H9 (cell line): Measurements from ENCODE around the gene PAAF1. TPM values are rescaled to one million over a fixed set of nuclear protein-coding genes. Genes with fewer than 3 reads are reported as not detected.

Experiments used
- DNase-seq: peaks from one replicate; pipeline ENCODE4 v3.0.0-alpha.2; 2017
- H2AFZ ChIP-seq: one replicate; pipeline ENCODE4 v1.6.1; 2013; ENCODE audit warnings: mild to moderate bottlenecking, low read length, control low read depth, moderate library complexity
- H2AK5ac ChIP-seq: 2 replicates; pipeline ENCODE4 v1.6.1; 2013; ENCODE audit warnings: low read length, control low read depth, mixed read lengths; ENCODE audit not compliant: insufficient read length
- H2BK120ac ChIP-seq: one replicate; pipeline ENCODE4 v1.6.1; 2013; ENCODE audit warnings: low read depth, mild to moderate bottlenecking, low read length, control low read depth, inconsistent platforms; ENCODE audit not compliant: poor library complexity, severe bottlenecking
- H2BK12ac ChIP-seq: 2 replicates; pipeline ENCODE4 v1.6.1; 2013; ENCODE audit warnings: low read length, control low read depth, mixed read lengths, low read depth; ENCODE audit not compliant: insufficient read length
- H2BK15ac ChIP-seq: 2 replicates; pipeline ENCODE4 v1.6.1; 2013; ENCODE audit warnings: low read depth, low read length, control low read depth
- H2BK20ac ChIP-seq: one replicate; pipeline ENCODE4 v1.6.1; 2013; ENCODE audit warnings: low read depth, mild to moderate bottlenecking, low read length, control low read depth, inconsistent platforms; ENCODE audit not compliant: poor library complexity, severe bottlenecking
- H2BK5ac ChIP-seq: 2 replicates; pipeline ENCODE4 v1.6.1; 2013; ENCODE audit warnings: low read length, control low read depth, mixed read lengths; ENCODE audit not compliant: insufficient read length
- H3K14ac ChIP-seq: 2 replicates; pipeline ENCODE4 v1.6.1; 2013; ENCODE audit warnings: low read length, control low read depth; ENCODE audit not compliant: insufficient read depth
- H3K18ac ChIP-seq: 2 replicates; pipeline ENCODE4 v1.6.1; 2013; ENCODE audit warnings: low read depth, mild to moderate bottlenecking, mixed read lengths, low read length, control low read depth; ENCODE audit not compliant: insufficient read length
- H3K23ac ChIP-seq: 2 replicates; pipeline ENCODE4 v1.6.1; 2013; ENCODE audit warnings: low read length, control low read depth, mixed read lengths, low read depth; ENCODE audit not compliant: insufficient read length
- H3K23me2 ChIP-seq: 2 replicates; pipeline ENCODE4 v1.6.1; 2013; ENCODE audit warnings: low read depth, mild to moderate bottlenecking, mixed read lengths, low read length, control low read depth; ENCODE audit not compliant: insufficient read length, poor library complexity, severe bottlenecking
- H3K27ac ChIP-seq: 2 replicates; pipeline ENCODE4 v1.5.1; 2013; ENCODE audit warnings: low read length, control low read depth, mixed read lengths, low read depth; ENCODE audit not compliant: insufficient read length
- H3K27me3 ChIP-seq: 2 replicates; pipeline ENCODE4 v1.6.1; 2013; ENCODE audit warnings: low read length, control low read depth, inconsistent platforms; ENCODE audit not compliant: insufficient read depth
- H3K4ac ChIP-seq: 2 replicates; pipeline ENCODE4 v1.6.1; 2013; ENCODE audit warnings: low read depth, mild to moderate bottlenecking, control low read depth, inconsistent platforms, low read length, moderate library complexity
- H3K4me1 ChIP-seq: 2 replicates; pipeline ENCODE4 v1.6.1; 2013; ENCODE audit warnings: low read length, control low read depth, inconsistent platforms; ENCODE audit not compliant: insufficient read depth
- H3K4me2 ChIP-seq: 2 replicates; pipeline ENCODE4 v1.6.1; 2013; ENCODE audit warnings: low read length, control low read depth, mixed read lengths; ENCODE audit not compliant: insufficient read length, insufficient read depth
- H3K56ac ChIP-seq: 2 replicates; pipeline ENCODE4 v1.6.1; 2013; ENCODE audit warnings: low read depth, mild to moderate bottlenecking, mixed read lengths, low read length, control low read depth; ENCODE audit not compliant: insufficient read length
- H3K79me1 ChIP-seq: 2 replicates; pipeline ENCODE4 v1.6.1; 2013; ENCODE audit warnings: low read depth, mild to moderate bottlenecking, moderate library complexity, low read length, control low read depth, inconsistent platforms; ENCODE audit not compliant: insufficient read depth, poor library complexity, severe bottlenecking
- H3K79me2 ChIP-seq: 2 replicates; pipeline ENCODE4 v1.6.1; 2013; ENCODE audit warnings: low read length, control low read depth, inconsistent platforms; ENCODE audit not compliant: insufficient read depth
- H3K9ac ChIP-seq: 2 replicates; pipeline ENCODE4 v1.6.1; 2013; ENCODE audit warnings: low read length, control low read depth, mixed read lengths; ENCODE audit not compliant: insufficient read length; ENCODE audit errors: extremely low read depth
- H3K9me3 ChIP-seq: one replicate; pipeline ENCODE4 v1.6.1; 2013; ENCODE audit warnings: low read depth, low read length, inconsistent platforms; ENCODE audit not compliant: control insufficient read depth
- H3T11ph ChIP-seq: one replicate; pipeline ENCODE4 v1.6.1; 2013; ENCODE audit warnings: mild to moderate bottlenecking, low read length, control low read depth, inconsistent platforms
- H4K20me1 ChIP-seq: one replicate; pipeline ENCODE4 v1.6.1; 2013; ENCODE audit not compliant: control insufficient read depth, insufficient read length, insufficient read depth
- H4K5ac ChIP-seq: 2 replicates; pipeline ENCODE4 v1.6.1; 2013; ENCODE audit warnings: low read depth, mild to moderate bottlenecking, mixed read lengths, low read length, control low read depth; ENCODE audit not compliant: insufficient read length
- H4K8ac ChIP-seq: replicated peaks from 2 replicates; pipeline ENCODE4 v1.6.1; 2013; ENCODE audit warnings: low read length, control low read depth, mixed read lengths, low read depth; ENCODE audit not compliant: insufficient read length
- H4K91ac ChIP-seq: 2 replicates; pipeline ENCODE4 v1.6.1; 2013; ENCODE audit warnings: low read depth, mild to moderate bottlenecking, moderate library complexity, mixed read lengths, low read length, control low read depth; ENCODE audit not compliant: insufficient read length
- H3K27ac Mint-ChIP-seq, 3 experiments: 2 replicates in 2 of 3; 3 replicates in 1 of 3; pipeline ENCODE4 v1.8.0; 2020 to 2021; ENCODE audit warnings: mixed read lengths in 3 of 3, mild to moderate bottlenecking in 1 of 3, moderate library complexity in 1 of 3
- H3K27me3 Mint-ChIP-seq: 2 replicates; pipeline ENCODE4 v1.8.0; 2021; ENCODE audit warnings: low read depth, mild to moderate bottlenecking, moderate library complexity, mixed read lengths
- H3K36me3 Mint-ChIP-seq, 3 experiments: 2 replicates in 2 of 3; 3 replicates in 1 of 3; pipeline ENCODE4 v1.8.0; 2020 to 2021; ENCODE audit warnings: low read depth in 3 of 3, mixed read lengths in 3 of 3; ENCODE audit not compliant: insufficient read depth in 1 of 3
- H3K4me1 Mint-ChIP-seq, 2 experiments: 2 replicates each; pipeline ENCODE4 v1.8.0; 2020; ENCODE audit warnings: mixed read lengths in 2 of 2
- H3K4me3 Mint-ChIP-seq, 2 experiments: 2 replicates in 1 of 2; 3 replicates in 1 of 2; pipeline ENCODE4 v1.8.0; 2020 to 2021; ENCODE audit warnings: mild to moderate bottlenecking in 2 of 2, mixed read lengths in 2 of 2, moderate library complexity in 1 of 2
- H3K9me3 Mint-ChIP-seq, 2 experiments: 2 replicates in 1 of 2; 3 replicates in 1 of 2; pipeline ENCODE4 v1.8.0; 2020; ENCODE audit warnings: mild to moderate bottlenecking in 2 of 2, mixed read lengths in 2 of 2, moderate library complexity in 1 of 2
- CTCF ChIP-seq: fragments of 200-600 bp; sonication (generic); conservative IDR thresholded peaks from 3 replicates; pipeline ENCODE4 v1.8.0; 2021; ENCODE audit warnings: antibody characterized with exemption, mild to moderate bottlenecking
- WGBS: extraction: QIAGEN DNeasy Blood & Tissue Kit; methylation state at CpG from one replicate; pipeline ENCODE4 v1.1.7; 2013; ENCODE audit warnings: missing lambda C conversion rate, low lambda C conversion rate, mixed read lengths; ENCODE audit not compliant: insufficient read length; ENCODE audit errors: extremely low coverage; 5-methylcytosine and 5-hydroxymethylcytosine counted together
- total RNA-seq: library from RNA; stranded (reverse); gene quantifications from 2 replicates; pipeline ENCODE4 v1.2.1, GENCODE V29; 2021

PAAF1 gene
- total RNA-seq, 1 experiment from 2014 or later = 24.3 TPM

- no peaks in the 10 kb centered on the region for H3K79me1 ChIP-seq
- no peak overlapping the region for H3K4me3 Mint-ChIP-seq
- no peaks in the 10 kb centered on the region for H3K9me3 ChIP-seq
- H2AFZ ChIP-seq = no peak overlapping the region
- H2BK20ac ChIP-seq = no peak overlapping the region
- no peak overlapping the region for H3K27ac Mint-ChIP-seq
- H2AK5ac ChIP-seq = no peak overlapping the region
- H2BK15ac ChIP-seq = no peak overlapping the region
- H4K5ac ChIP-seq = no peak overlapping the region
- no peak overlapping the region for H2BK120ac ChIP-seq
- no peak overlapping the region for H2BK12ac ChIP-seq
- no peaks in the 10 kb centered on the region for H4K20me1 ChIP-seq
- H4K8ac ChIP-seq = no peak overlapping the region
- H3K23ac ChIP-seq = no peak overlapping the region
- no peak overlapping the region for H3T11ph ChIP-seq
- no peaks in the 10 kb centered on the region for H3K27me3 Mint-ChIP-seq
- H3K9ac ChIP-seq = no peak overlapping the region
- H3K27ac ChIP-seq = no peak overlapping the region
- no peaks in the 10 kb centered on the region for H3K79me2 ChIP-seq
- H3K4me2 ChIP-seq = no peak overlapping the region
- H3K56ac ChIP-seq = no peak overlapping the region
- TF ChIP-seq CTCF = no peak
- no peak for DNase-seq
- no peak overlapping the region for H3K4ac ChIP-seq
- no peaks in the 10 kb centered on the region for H3K9me3 Mint-ChIP-seq
- no peaks in the 10 kb centered on the region for H3K27me3 ChIP-seq
- no peaks in the 10 kb centered on the region for H3K23me2 ChIP-seq
- no peaks in the 10 kb centered on the region for H3K4me1 ChIP-seq
- H2BK5ac ChIP-seq = no peak overlapping the region
- H4K91ac ChIP-seq = no peak overlapping the region
- H3K18ac ChIP-seq = no peak overlapping the region
- H3K36me3 Mint-ChIP-seq = peaks cover 18 to 38% (median 38%) of the 10 kb centered on the region in 3 experiments; a peak in 6 of 7 replicates
- H3K14ac ChIP-seq = no peak overlapping the region
- WGBS = no CpG with 5 or more reads among the region's 2 CpGs
- H3K4me1 Mint-ChIP-seq = peaks cover 5 to 6% of the 10 kb centered on the region in 2 experiments
Measured at GRCh38 chr11:73929388-73929787, 52.6 kb downstream of the PAAF1 start.
